GM23338 (cell line): Measurements from ENCODE around the gene CD300H. TPM values are rescaled to one million over a fixed set of nuclear protein-coding genes. Genes with fewer than 3 reads are reported as not detected.

Source experiments
- ATAC-seq: fragments of 200-7000 bp; cut with Tn5 transposase; 3 replicates; pipeline ENCODE4 v1.9.1; 2020
- DNase-seq: peaks from one replicate; pipeline ENCODE4 v3.0.0-alpha.2; 2015; ENCODE audit warnings: low spot score
- H2AFZ ChIP-seq: fragments of 200-600 bp; sonication (generic); 2 replicates; pipeline ENCODE4 v1.8.0; 2016; ENCODE audit warnings: antibody characterized with exemption, mild to moderate bottlenecking, moderate library complexity
- H3F3A ChIP-seq: fragments of 200-600 bp; sonication (generic); replicated peaks from 2 replicates; pipeline ENCODE4 v1.8.0; 2017; ENCODE audit warnings: antibody characterized with exemption, mixed run types, low read depth
- H3K27ac ChIP-seq: fragments of 200-600 bp; sonication (generic); 2 replicates; pipeline ENCODE4 v1.6.1; 2016; ENCODE audit warnings: low read depth
- H3K27me3 ChIP-seq: fragments of 200-600 bp; sonication (generic); 2 replicates; pipeline ENCODE4 v1.8.0; 2016; ENCODE audit warnings: mild to moderate bottlenecking, mixed run types, moderate library complexity; ENCODE audit not compliant: insufficient read depth
- H3K36me3 ChIP-seq: fragments of 200-600 bp; sonication (generic); 2 replicates; pipeline ENCODE4 v1.8.0; 2016; ENCODE audit warnings: mild to moderate bottlenecking; ENCODE audit not compliant: insufficient read depth
- H3K4me1 ChIP-seq: fragments of 200-600 bp; sonication (generic); 2 replicates; pipeline ENCODE4 v1.8.0; 2016; ENCODE audit warnings: mild to moderate bottlenecking, moderate library complexity; ENCODE audit not compliant: insufficient read depth
- H3K4me2 ChIP-seq: fragments of 200-600 bp; sonication (generic); 2 replicates; pipeline ENCODE4 v1.7.1; 2017; ENCODE audit warnings: mixed run types
- H3K4me3 ChIP-seq: fragments of 200-600 bp; sonication (generic); 2 replicates; pipeline ENCODE4 v1.6.1; 2016; ENCODE audit warnings: mixed run types
- H3K79me2 ChIP-seq: fragments of 200-600 bp; sonication (generic); replicated peaks from 2 replicates; pipeline ENCODE4 v1.8.0; 2017; ENCODE audit warnings: mild to moderate bottlenecking; ENCODE audit not compliant: insufficient read depth
- H3K9me2 ChIP-seq: fragments of 200-600 bp; sonication (generic); 2 replicates; pipeline ENCODE4 v1.8.0; 2017; ENCODE audit not compliant: insufficient read depth
- H4K20me1 ChIP-seq: fragments of 200-600 bp; sonication (generic); replicated peaks from 2 replicates; pipeline ENCODE4 v1.8.0; 2017; ENCODE audit warnings: mild to moderate bottlenecking; ENCODE audit not compliant: insufficient read depth
- H3K27ac Mint-ChIP-seq: 2 replicates; pipeline ENCODE4 v1.8.0; 2020; ENCODE audit warnings: inconsistent platforms, mild to moderate bottlenecking, moderate library complexity, mixed read lengths
- H3K27me3 Mint-ChIP-seq: 3 replicates; pipeline ENCODE4 v1.8.0; 2022; ENCODE audit warnings: low read depth, mild to moderate bottlenecking, moderate library complexity, mixed read lengths, inconsistent platforms; ENCODE audit not compliant: insufficient read depth, poor library complexity
- H3K36me3 Mint-ChIP-seq: 3 replicates; pipeline ENCODE4 v1.8.0; 2021; ENCODE audit warnings: low read depth, mild to moderate bottlenecking, inconsistent platforms, moderate library complexity, mixed read lengths
- H3K4me1 Mint-ChIP-seq: 3 replicates; pipeline ENCODE4 v1.8.0; 2020; ENCODE audit warnings: mild to moderate bottlenecking, inconsistent platforms, mixed read lengths
- H3K4me3 Mint-ChIP-seq: 3 replicates; pipeline ENCODE4 v1.8.0; 2021; ENCODE audit warnings: moderate library complexity, mild to moderate bottlenecking, inconsistent platforms, mixed read lengths
- H3K9me3 Mint-ChIP-seq: 3 replicates; pipeline ENCODE4 v1.8.0; 2020; ENCODE audit warnings: moderate library complexity, mild to moderate bottlenecking, inconsistent platforms, mixed read lengths
- CREB1 ChIP-seq: fragments of 250-450 bp; sonication (Bioruptor Pico); IDR thresholded peaks from 2 replicates; pipeline ENCODE4 v1.5.0; 2020; ENCODE audit warnings: low read depth, mild to moderate bottlenecking, moderate library complexity
- CTCF ChIP-seq, 2 experiments: fragments of 200-600 bp in 1 of 2; sonication (generic) in 1 of 2; conservative IDR thresholded peaks; 2 replicates each; pipeline versions ENCODE4 v1.5.1 to v1.6.1; 2016 to 2017; ENCODE audit warnings: antibody characterized with exemption in 2 of 2, low read depth in 2 of 2, mild to moderate bottlenecking in 2 of 2, moderate library complexity in 1 of 2
- ETS1 ChIP-seq: IDR thresholded peaks from 2 replicates; pipeline ENCODE4 v1.6.1; 2016; ENCODE audit warnings: antibody characterized with exemption
- EZH2 ChIP-seq: fragments of 200-600 bp; sonication (generic); IDR thresholded peaks from one replicate; pipeline ENCODE4 v1.8.0; 2017; ENCODE audit warnings: antibody characterized with exemption, mild to moderate bottlenecking, low read depth; ENCODE audit not compliant: unreplicated experiment
- EZH2phosphoT487 ChIP-seq: fragments of 200-600 bp; sonication (generic); IDR thresholded peaks from one replicate; pipeline ENCODE4 v1.8.1; 2018; ENCODE audit warnings: antibody characterized with exemption; ENCODE audit not compliant: unreplicated experiment
- JUNB ChIP-seq: IDR thresholded peaks from one replicate; pipeline ENCODE4 v1.6.1; 2016; ENCODE audit warnings: antibody characterized with exemption; ENCODE audit not compliant: unreplicated experiment
- NANOG ChIP-seq: IDR thresholded peaks from 2 replicates; pipeline ENCODE4 v1.6.1; 2016; ENCODE audit warnings: antibody characterized with exemption, borderline replicate concordance
- POLR2AphosphoS5 ChIP-seq: IDR thresholded peaks from 2 replicates; pipeline ENCODE4 v1.6.1; 2016; ENCODE audit warnings: antibody characterized with exemption, low read depth
- REST ChIP-seq: IDR thresholded peaks from one replicate; pipeline ENCODE4 v1.6.1; 2018; ENCODE audit warnings: antibody characterized with exemption; ENCODE audit not compliant: unreplicated experiment
- STAT1 ChIP-seq: IDR thresholded peaks from one replicate; pipeline ENCODE4 v1.6.1; 2016; ENCODE audit warnings: antibody characterized with exemption; ENCODE audit not compliant: unreplicated experiment
- ZNF114 ChIP-seq: fragments of 250-450 bp; sonication (Bioruptor Pico); IDR thresholded peaks from 2 replicates; pipeline ENCODE4 v1.5.0; 2020; ENCODE audit warnings: mild to moderate bottlenecking, moderate library complexity
- ZNF331 ChIP-seq: fragments of 250-450 bp; sonication (Bioruptor Pico); IDR thresholded peaks from 2 replicates; pipeline ENCODE4 v1.5.0; 2020; ENCODE audit warnings: low read depth, mild to moderate bottlenecking, moderate library complexity
- ZNF462 ChIP-seq: fragments of 250-450 bp; sonication (Bioruptor Pico); IDR thresholded peaks from 2 replicates; pipeline ENCODE4 v1.5.0; 2020; ENCODE audit warnings: mild to moderate bottlenecking, moderate library complexity
- polyA plus RNA-seq: library from polyadenylated mRNA; unstranded; fragments of >200 nt; fragmentation: Nextera tagmentation; extraction: Ambion mirVana; gene quantifications from 2 replicates; pipeline ENCODE4 v1.2.1, GENCODE V29; 2016
- total RNA-seq: library from RNA; depleted of rRNA; stranded (reverse); fragments of >200 nt; shearing (Covaris generic); gene quantifications from 2 replicates; pipeline ENCODE4 v1.2.3, GENCODE V29; 2014

The CD300H gene
- total and polyA plus RNA-seq, 2 experiments from 2014 or later = not detected

- DNase-seq = no peak
- Mint-ChIP-seq H3K4me3 (no peak overlapping the region), H3K4me1 (peaks cover 5% of the 10 kb centered on the region; the same call in 1 of the 3 replicates), H3K27me3 (peaks cover 2% of the 10 kb centered on the region), H3K36me3 (no peaks in the 10 kb centered on the region; the same call in 2 of the 3 replicates), H3K9me3 (no peaks in the 10 kb centered on the region; the same call in 2 of the 3 replicates), H3K27ac (no peak overlapping the region)
- H3F3A ChIP-seq = 0 out of 2 replicates have a peak, but pooled peaks cover 3% of the 10 kb centered on the region
- H3K27me3 ChIP-seq = no peaks in the 10 kb centered on the region
- H3K4me3 ChIP-seq = no peak overlapping the region
- H3K4me2 ChIP-seq = no peak overlapping the region
- ATAC-seq = no peak
- TF ChIP-seq ETS1 (no peak), ZNF462 (CRISPR knock-in tag) (no peak), EZH2 (no peak), STAT1 (no peak), CTCF (conservative IDR thresholded peaks at IDR 0.05; ENCODE audit: low read depth in 2 of 2) (no peak), NANOG (no peak), POLR2AphosphoS5 (no peak), REST (no peak), ZNF331 (CRISPR knock-in tag) (no peak), CREB1 (CRISPR knock-in tag) (no peak), ZNF114 (CRISPR knock-in tag) (no peak), JUNB (no peak), EZH2phosphoT487 (no peak)
- H3K27ac ChIP-seq = no peak overlapping the region
- H4K20me1 ChIP-seq = no peaks in the 10 kb centered on the region
- H3K9me2 ChIP-seq = no peaks in the 10 kb centered on the region
- no peaks in the 10 kb centered on the region for H3K79me2 ChIP-seq
- no peaks in the 10 kb centered on the region for H3K4me1 ChIP-seq
- no peaks in the 10 kb centered on the region for H3K36me3 ChIP-seq
- H2AFZ ChIP-seq = no peak overlapping the region
Observed at GRCh38 chr17:74571621-74572270, 4.4 kb upstream of the CD300H start.
